Amygdala (tissue), 56 donors: ENCODE measurements around the gene SH2D3C.

ENCODE experiments used
- DNase-seq, 56 donors: peaks; one replicate each; lab custom pipeline; 2025; lab: John Stamatoyannopoulos, UW

The SH2D3C gene

GRCh38 chr9:127778280-127779135 lies at the start of gene SH2D3C:
Gene SH2D3C, minus strand, starts transcription at chr9:127778666. Its CDS starts 39 bp downstream, at chr9:127778627.
- DNase-seq, result peak in 4 of 56 donors; percentile 10 to 33 (median 26)

- DNase-seq, result no peak
Measured at GRCh38 chr9:127826253-127826913, 47.9 kb upstream of the SH2D3C start.

GRCh38 chr9:127825319-127826051 lies 47.0 kb upstream of the SH2D3C start:
- DNase-seq, result peak in 6 of 56 donors; percentile 8 to 69 (median 22)

GRCh38 chr9:127822108-127822507 lies 43.6 kb upstream of the SH2D3C start:
- no peak for DNase-seq

GRCh38 chr9:127818574-127818973 lies 40.1 kb upstream of the SH2D3C start:
- DNase-seq, result no peak

- no peak for DNase-seq
Measured at GRCh38 chr9:127817881-127818434, 39.5 kb upstream of the SH2D3C start.

GRCh38 chr9:127816728-127817127 lies 38.3 kb upstream of the SH2D3C start:
- DNase-seq, result no peak

GRCh38 chr9:127816362-127816725 lies 37.9 kb upstream of the SH2D3C start:
- no peak for DNase-seq

GRCh38 chr9:127815512-127816361 lies 37.3 kb upstream of the SH2D3C start:
- no peak for DNase-seq

GRCh38 chr9:127814619-127815511 lies 36.4 kb upstream of the SH2D3C start:
- no peak for DNase-seq

- DNase-seq, result no peak
Measured at GRCh38 chr9:127813686-127814226, 35.3 kb upstream of the SH2D3C start.

- DNase-seq, result no peak
Measured at GRCh38 chr9:127812936-127813675, 34.6 kb upstream of the SH2D3C start.

GRCh38 chr9:127812011-127812410 lies 33.5 kb upstream of the SH2D3C start:
- no peak for DNase-seq

GRCh38 chr9:127810378-127811187 lies 32.1 kb upstream of the SH2D3C start:
- DNase-seq, result no peak

- DNase-seq, result no peak
Measured at GRCh38 chr9:127809540-127810377, 31.3 kb upstream of the SH2D3C start.

- no peak for DNase-seq
Measured at GRCh38 chr9:127809002-127809539, 30.6 kb upstream of the SH2D3C start.
